HG03342 (cell line): ENCODE results near the gene UBD.
A peak's percentile ranks its signal among the peaks of the same experiment; 100 is the strongest.

ENCODE experiments used
- ATAC-seq: cut with Tn5 transposase; IDR thresholded peaks from one replicate; pipeline ENCODE4 v1.9.1; 2021; ENCODE audit warnings: mild to moderate bottlenecking, moderate library complexity; ENCODE audit not compliant: unreplicated experiment

Gene UBD

DNA sequence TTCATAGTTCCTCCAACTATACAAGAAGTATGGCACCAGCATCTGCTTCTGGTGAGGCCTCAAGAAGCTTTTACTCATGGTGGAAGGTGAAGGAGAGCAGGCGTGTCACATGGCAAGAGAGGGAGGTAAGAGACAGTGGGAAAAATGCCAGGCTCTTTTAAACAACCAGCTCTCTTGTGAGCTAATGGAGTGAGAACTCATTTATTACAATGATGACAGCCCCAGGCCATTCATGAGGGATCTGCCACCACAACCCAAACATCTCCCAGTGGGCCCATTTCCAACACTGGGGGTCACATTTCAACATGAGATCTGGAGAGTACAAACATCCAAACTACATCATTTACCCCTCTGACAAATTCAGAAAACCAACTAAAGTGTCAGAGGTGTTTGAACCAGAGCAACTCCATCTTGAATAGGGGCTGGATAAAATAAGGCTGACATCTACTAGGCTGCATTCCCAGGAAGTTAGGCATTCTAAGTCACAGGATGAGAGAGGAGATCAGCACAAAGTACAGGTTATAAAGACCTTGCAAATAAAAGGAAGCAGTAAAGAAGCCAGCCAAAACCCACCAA lies 2.2 kb upstream of the UBD start:
- ATAC-seq: no peak

DNA sequence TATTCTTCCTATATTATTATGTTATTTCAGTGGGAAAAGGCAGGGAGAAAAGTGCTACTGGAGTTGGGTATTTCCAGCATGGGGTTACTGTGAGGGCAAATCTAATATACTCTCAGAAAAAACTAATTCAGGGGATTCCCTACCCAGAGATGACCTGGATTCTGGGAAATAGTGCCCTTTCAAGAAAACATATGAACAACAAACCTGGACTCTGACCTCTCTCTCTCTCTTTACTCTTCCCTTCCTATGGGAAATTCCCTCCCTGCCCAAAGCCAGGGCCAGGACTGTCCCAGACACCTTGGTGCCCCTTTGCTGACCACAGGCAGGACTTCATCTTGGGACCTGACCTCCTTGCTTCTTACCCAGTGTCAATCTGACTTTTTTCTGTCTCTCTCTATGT lies 1.6 kb upstream of the UBD start:
- no peak for ATAC-seq

DNA sequence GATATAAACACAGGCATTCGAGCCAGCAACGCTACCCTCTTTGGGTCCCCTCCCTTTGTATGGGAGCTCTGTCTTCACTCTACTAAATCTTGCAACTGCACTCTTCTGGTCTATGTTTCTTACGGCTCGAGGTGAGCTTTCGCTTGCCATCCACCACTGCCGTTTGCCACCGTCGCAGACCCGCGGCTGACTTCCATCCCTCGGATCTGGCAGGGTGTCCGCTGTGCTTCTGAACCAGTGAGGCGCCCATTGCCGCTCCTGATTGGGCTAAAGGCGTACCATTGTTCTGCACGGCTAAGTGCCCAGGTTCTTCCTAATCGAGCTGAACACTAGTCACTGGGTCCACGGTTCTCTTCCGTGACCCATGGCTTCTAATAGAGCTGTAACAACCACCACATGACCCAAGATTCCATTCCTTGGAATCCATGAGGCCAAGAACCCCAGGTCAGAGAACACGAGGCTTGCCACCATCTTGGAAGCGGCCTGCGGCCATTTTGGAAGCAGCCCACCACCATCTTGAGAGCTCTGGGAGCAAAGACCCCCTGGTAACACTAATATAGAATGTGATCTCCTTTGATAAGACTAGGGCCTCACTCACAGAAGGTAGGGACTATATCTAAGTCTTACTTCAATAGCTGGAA lies 973 bp downstream of the UBD start:
- no peak for ATAC-seq

DNA sequence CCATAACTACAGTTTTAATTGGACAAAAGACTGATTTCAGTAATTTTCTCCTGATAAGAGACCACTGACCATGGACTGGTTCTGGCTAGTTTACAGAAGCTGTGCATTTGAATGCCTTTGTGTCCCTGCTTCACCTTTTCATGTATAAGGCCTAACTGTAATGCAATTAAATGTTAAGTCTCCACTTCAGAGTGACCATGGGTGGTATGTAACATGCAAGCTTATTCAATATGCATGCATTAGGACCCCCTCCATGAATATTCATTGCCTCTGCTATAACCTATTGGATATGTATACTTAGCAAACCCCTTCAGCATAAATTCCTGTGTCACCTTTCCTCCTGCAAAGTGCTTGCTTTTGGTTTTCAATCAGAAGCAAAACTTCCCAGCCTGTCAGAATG lies 2.2 kb downstream of the UBD start:
- no peak for ATAC-seq

DNA sequence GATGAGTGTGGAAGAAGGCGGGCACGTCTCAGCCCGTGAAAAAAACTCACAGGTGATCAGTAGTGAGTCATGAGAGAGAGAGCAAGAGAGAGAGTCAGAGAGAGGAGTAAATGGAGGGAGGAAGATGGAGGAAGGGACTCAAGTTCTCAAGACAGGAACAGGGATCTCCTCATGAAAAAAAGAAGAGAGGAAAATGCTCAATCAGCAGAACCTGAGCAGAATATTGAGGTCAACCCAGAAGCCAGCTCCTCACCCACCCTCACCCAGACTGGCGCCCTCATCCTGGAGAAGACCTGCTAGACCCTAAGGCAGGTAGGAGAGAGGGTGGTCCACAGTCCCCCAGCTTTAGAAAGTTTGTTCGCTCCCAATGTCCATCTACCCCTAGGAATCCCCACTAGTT lies 4.8 kb downstream of the UBD start:
- no peak for ATAC-seq

DNA sequence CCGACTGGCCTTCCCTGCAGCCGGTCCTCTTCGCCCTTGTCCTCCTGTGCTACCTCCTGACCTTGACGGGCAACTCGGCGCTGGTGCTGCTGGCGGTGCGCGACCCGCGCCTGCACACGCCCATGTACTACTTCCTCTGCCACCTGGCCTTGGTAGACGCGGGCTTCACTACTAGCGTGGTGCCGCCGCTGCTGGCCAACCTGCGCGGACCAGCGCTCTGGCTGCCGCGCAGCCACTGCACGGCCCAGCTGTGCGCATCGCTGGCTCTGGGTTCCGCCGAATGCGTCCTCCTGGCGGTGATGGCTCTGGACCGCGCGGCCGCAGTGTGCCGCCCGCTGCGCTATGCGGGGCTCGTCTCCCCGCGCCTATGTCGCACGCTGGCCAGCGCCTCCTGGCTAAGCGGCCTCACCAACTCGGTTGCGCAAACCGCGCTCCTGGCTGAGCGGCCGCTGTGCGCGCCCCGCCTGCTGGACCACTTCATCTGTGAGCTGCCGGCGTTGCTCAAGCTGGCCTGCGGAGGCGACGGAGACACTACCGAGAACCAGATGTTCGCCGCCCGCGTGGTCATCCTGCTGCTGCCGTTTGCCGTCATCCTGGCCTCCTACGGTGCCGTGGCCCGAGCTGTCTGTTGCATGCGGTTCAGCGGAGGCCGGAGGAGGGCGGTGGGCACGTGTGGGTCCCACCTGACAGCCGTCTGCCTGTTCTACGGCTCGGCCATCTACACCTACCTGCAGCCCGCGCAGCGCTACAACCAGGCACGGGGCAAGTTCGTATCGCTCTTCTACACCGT lies 6.1 kb downstream of the UBD start:
- ATAC-seq: no peak

DNA sequence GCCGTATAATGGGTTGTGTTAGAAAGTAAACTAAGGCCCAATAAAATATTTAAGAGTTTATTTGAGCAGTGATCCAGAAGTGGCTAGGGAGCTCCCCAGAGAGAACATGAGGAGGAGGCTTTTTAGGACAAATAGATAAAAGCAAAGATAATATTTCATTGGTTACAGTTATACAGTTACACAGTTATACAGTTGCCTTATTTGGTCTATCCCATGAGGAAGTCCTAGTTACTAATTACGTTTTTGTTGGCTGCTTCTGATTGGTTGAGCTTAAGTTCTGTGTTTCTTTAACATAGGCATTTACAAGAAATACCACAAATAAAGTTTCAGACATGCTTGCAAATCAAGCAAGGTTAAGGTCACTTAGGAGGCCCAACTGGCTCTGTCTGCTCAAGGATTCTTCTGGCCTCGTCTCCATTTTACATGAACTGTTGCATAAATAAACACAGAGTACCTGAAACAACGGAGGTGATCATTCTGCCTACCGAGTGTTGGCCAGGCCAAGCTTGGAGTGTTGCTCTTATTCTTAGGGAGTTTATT lies 7.0 kb downstream of the UBD start:
- ATAC-seq: peak; percentile 86

DNA sequence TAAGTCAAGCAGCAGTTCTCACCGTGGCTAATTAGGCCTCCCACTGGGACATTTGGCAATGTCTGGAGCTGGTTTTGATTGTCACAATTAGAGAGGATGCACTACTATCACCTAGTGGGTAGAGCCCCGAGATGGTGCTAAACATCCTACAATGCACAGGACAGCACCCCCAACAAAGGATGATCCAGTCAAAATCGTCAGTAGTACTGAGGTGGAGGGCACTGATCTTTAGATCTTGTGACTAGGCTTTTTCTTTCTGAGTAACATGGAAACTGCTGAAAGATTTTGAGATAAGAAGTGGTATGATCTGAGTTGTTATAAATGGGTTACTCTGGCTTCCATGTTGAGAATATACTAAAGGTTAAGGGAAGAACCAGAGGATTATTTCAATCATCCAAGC lies 12.0 kb downstream of the UBD start:
- ATAC-seq: no peak

DNA sequence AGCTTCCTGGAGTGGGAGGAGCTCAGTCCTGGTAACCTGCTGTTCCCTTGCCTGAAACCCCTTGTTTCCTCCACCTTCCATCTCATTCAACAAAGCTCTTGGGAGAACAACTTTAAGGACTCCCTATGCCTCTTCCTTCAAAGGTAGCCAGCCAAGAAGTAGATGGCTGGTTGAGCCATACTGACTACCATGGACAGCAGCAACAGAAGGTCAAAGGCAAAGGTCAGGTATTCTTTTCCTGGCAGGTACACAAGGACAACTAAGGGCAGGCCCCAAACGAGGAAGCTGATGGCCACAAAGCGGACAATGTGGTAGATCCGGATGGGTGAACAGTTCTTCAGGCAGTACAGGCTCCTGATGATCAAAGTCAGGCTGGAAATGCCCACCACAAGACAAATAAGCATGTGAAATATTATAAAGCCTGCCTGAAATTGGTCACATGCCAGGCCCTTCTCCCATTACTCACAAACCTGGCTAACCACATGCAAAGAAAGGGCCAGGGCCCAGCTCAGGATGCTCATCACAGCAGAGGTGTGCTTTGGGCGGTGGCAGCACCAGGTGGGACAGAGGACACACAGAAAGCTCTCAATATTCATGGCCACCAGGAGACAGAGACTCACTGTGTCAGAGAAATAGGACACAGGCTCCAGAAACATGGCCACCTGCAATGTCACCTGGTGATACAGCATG lies 21.7 kb downstream of the UBD start:
- no peak for ATAC-seq

DNA sequence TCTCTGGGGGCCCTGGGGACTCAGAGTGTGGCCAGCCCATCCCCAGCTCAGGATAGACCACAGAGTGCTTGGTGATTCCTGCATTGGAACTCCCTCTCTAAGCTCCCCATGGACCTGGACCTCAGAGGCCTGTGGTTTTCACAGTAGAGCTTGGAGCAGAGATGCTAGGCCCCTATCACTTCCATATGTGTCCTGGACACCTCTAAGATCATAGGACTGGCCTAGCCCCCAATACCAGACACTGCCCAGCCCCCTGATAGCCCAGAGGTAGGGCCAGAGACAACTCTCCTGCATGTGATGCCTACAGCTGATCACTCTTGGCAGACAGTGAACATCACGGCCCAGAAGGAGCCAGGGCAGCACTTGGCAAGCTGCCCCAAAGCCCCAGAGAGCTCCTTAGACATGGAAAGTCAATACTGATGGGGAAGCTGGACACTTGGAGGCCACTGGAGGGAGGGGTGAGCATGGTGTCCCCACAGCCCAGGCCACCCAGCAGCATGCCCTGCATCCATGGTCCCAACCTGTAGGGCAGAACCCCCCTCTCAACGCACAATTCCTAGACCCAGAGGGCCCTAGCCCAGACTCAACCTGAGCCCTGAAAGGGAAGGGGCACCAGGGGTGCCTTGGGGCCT lies 27.1 kb downstream of the UBD start:
- ATAC-seq: no peak

DNA sequence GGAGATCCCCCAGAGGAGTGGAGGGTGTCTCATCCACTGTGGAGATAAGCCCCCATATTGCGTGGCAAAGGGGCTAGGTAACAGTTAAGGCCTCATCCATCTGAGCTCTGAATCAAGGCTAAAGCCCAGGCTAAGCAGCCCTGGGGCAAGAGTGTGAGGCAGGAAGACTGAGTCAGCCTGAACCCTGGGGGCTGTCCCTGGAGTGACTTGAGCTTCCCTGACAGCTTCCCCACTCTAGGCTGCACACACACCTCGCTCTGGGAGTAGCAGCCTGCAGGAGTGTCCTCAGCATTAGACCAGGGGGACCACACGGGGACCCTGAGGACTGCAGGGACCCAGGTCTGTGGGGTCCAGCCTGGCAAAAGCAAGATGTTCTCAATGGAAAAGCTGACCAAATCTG lies 27.9 kb downstream of the UBD start:
- no peak for ATAC-seq

DNA sequence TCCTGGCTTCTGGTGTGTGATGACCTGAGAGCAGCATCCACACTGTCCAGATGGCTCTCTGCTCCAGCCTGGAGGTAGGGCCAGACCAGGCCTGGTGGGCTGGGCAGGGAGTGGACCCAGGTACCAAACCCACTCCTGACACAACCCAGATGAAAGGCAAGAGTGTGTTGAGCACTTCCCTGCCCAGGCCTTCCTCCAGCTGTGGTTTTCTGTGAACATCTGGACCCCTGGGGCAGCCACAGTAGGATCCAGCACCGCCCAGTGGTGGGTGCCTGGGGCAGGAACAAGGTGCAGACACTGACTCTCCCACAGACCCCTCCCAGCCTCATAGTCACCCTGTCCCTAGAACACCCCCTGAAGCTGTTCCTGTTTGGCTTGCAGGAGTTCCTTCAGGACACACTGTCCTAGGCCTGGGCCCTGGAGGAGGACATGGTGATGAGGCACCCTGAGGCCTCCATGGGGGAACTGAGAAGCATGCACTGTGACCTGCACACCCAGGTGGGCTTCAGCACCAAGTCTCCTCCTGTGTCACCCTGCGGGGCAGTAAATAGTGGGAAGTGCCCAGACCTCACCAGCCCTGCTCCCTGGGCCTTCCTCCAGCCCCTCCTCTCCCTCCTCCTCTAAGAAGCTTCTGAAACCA lies 28.7 kb downstream of the UBD start:
- ATAC-seq: no peak

DNA sequence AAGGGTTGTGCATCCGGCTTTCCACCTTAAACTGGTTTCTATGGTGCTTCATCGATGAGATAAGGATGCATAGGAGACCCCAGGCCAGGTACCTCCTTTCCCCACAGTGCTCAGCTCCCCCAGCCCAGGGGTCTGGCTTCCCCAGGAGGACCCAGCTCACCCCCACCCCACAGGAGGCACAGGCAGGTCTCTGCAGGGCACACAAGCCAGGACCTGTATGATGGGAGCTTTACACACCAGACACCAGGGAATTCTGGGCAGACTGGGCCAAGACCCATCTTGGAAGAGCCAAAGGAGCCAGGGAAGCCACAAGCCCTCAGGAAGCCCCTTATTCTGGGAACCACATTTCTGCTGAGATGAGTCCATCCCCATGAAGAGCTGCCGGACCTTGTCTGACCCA lies 29.6 kb downstream of the UBD start:
- no peak for ATAC-seq

DNA sequence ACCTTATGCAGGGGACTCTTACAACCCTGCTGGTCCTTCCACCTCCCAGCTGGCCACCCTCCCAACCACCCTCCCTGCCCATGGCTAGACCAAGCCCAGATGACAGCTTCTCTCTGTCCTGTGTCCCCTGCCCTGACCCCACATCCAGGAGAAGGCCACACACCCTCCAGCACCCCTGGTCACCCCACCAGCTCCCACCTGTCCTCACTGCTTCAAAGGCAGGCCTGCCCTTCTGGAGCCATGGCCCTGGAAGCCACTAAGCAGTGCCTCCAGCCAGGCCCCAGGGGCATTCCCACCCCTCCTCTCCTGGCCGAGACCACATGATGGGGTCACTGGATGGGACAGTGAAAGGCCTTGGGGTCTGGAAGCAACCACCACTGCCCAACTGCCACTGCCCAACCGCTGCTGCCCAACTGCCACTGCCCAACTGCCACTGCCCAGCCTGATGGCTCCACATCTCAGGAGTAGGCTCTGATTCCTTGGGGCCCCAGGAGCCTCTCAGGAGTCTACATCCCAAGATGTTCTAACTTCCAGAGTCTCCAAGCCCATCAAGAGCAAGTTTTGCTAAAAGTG lies 30.5 kb downstream of the UBD start:
- no peak for ATAC-seq

DNA sequence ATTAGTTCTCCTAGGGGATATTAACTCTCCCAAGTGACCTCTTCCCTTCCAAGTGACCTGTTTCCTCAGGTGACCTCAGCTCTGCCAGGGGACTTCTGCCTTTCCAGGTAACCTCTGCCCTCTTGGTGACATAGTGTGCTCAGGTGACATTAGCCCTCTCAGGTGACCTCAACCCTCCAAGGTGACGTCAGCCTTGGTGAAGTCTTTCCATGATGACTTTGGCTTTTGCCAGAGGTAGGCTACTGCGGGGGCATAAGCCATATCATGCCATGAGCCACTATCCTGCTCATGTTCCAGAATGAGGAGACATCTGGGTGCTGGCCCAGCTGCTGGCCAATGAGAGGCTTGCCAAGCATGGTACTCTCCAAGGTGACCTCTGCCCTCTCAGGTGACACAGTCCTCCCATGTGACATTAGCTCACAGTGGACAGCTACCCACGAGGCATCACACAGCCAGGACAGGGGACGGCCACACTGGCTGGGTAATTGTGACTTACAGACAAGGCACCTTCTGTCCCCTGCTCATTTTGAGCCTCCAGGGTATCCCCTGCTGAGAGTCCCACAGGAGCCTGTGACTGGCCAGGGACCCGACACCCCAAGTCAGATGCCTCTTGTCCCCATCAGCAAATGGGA lies 31.1 kb downstream of the UBD start:
- no peak for ATAC-seq

DNA sequence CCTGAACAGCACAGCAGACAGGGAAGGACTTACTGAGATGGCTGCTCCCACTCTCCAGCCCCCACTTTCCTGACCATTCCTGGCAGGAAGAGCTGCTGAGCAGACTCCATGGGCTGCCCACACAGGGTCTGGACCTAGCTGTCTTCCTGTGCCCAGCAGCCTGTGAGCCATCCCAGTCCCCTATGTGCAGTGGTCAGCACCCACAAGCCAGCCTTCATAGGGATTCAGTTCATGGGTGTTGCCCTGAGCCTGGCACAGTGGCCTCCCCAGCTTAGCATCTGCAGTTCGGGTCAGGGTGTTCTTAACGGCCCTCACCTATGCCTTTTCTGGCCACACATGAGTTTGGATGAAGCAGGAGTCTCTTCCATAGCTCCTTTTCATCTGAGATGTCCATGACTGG lies 32.0 kb downstream of the UBD start:
- ATAC-seq: no peak

DNA sequence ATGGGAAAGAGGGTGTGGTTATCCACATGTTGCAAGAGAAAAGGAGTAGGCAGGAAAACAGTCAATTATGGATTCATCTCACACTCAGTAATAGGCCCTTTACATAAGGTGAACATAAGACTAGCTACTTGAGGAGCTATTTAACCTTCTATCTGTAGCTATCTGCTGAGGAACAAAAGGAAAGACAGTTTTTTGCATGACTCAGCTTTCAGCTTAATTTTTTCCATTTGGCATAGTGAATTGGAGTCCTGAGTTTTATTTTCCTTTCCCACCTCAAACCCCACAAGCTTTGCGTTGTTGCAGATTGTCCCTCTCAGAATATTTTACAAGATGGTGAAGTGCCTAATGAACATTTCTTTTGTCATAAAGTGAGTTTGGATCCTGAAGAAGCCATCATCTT lies 32.4 kb downstream of the UBD start:
- ATAC-seq: no peak

DNA sequence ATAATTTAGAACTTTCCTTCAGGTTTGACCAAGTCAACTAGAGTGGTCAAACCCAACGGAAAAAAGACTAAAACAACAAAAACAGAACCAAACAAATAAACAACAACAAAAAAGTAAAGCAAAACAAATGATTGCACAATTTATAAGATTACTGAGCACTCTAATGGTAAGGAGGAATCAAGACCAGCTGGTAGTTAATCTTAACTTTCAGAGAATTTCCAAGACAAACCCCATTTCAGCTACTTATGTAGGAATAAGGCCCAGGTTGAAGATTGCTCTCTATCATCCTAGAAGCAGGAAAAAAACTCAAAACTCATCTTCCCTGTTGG lies 34.3 kb downstream of the UBD start:
- no peak for ATAC-seq

DNA sequence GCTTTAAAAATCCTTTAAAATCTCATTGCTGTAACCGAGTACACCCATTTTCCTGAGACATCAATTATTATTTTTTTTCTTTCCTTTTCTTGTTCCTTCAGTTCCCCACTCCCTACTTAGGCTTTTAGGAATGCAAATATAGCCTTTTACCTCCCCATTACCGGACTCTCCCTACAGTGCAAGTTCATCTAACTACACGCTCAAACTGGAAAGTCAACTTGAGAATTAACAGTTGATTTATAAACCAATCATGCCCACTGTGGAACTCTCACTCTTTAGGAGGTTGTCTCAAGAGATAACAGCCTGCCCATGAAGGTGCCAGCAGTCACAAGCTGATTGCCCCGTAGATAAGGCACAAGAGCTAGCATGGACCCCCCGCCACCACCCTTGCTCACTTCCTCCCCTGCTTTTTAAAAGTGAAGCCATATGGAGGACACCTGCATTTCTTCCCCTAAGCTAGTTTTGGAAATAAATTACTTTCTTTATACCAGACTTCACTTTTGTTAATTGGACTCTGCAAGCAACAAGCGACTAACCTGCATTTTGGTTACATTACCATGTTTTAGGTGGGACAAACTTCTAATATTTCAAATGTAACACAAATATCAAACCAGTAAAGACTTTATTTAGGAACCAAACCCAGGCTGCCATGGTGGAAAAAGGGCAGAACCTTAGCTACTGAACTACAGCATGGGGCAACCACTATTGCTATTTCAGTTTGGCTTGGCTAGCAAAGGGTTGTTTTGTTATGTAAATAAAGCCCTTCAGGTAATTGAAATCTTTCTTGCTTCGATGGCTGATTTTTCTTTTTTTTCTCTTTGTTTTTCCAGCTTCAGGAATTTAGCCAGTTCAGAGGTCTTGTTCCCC lies 34.9 kb downstream of the UBD start:
- ATAC-seq: no peak
